ENCODE measurements around the gene QKI. TPM values are rescaled to one million over a fixed set of nuclear protein-coding genes. Genes with fewer than 3 reads are reported as not detected.
A peak's percentile ranks its signal among the peaks of the same experiment; 100 is the strongest.
"Not testable (repeated sequence)": the region's sequence is repeated elsewhere in the genome, so short reads cannot be mapped to it uniquely, and the experiment has no call there.

Gene QKI
- total and polyA plus RNA-seq, 2 donors (not counting 1 experiment from before 2014, with no cell fraction given): 129 to 224 TPM

DNA sequence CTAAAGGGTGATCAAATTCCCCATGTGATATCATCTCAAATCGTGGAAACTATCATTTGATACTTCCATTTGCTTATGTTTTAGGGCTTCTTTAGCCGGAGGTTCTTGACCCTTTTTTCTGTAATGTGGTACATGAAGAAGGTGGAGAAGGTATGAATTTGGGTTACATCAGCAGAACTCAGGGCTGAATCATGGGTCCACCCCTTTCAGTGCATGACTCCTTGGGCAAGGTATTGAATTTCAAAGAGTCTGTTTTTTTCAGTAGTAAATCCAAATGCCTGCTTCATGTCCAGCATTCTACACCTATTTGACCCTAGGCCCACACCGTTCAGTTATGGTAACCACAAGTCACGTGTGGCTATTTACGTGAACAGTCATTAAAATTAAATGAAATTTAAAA lies 30.6 kb upstream of the QKI start:
- TF ChIP-seq EZH2 (IDR thresholded peaks at IDR 0.05; ENCODE audit: low read length, missing control alignments): no peak
- TF ChIP-seq, protein P1, sequence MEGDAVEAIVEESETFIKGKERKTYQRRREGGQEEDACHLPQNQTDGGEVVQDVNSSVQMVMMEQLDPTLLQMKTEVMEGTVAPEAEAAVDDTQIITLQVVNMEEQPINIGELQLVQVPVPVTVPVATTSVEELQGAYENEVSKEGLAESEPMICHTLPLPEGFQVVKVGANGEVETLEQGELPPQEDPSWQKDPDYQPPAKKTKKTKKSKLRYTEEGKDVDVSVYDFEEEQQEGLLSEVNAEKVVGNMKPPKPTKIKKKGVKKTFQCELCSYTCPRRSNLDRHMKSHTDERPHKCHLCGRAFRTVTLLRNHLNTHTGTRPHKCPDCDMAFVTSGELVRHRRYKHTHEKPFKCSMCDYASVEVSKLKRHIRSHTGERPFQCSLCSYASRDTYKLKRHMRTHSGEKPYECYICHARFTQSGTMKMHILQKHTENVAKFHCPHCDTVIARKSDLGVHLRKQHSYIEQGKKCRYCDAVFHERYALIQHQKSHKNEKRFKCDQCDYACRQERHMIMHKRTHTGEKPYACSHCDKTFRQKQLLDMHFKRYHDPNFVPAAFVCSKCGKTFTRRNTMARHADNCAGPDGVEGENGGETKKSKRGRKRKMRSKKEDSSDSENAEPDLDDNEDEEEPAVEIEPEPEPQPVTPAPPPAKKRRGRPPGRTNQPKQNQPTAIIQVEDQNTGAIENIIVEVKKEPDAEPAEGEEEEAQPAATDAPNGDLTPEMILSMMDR (conservative IDR thresholded peaks at IDR 0.05 in 1 of 2, IDR thresholded peaks at IDR 0.05 in 1 of 2; ENCODE audit: low read depth in 1 of 2, low read length in 2 of 2): no peak
- Histone ChIP-seq H3K4me2 (ENCODE audit: extremely low read depth, insufficient read depth, low read length) (no peak overlapping the region), H4K20me1 (ENCODE audit: control insufficient read depth, extremely low read depth, insufficient read depth, low read length) (no peaks in the 10 kb centered on the region), H3K36me3 (ENCODE audit: control insufficient read depth, insufficient read depth, low read length) (no peaks in the 10 kb centered on the region), H3K4me1 (ENCODE audit: control insufficient read depth, extremely low read depth, insufficient read depth, low read length) (no peaks in the 10 kb centered on the region), H3K9ac (ENCODE audit: insufficient read depth, low read length) (no peak overlapping the region), H2AFZ (ENCODE audit: low read length) (no peak overlapping the region), H3K4me3 (replicated peaks in 1 of 4; ENCODE audit: control extremely low read depth in 1 of 4, insufficient read depth in 1 of 4, low read depth in 3 of 4, low read length in 4 of 4) (no peak overlapping the region), H3K79me2 (ENCODE audit: control insufficient read depth, insufficient read depth, low read length) (no peaks in the 10 kb centered on the region), H3K27me3 (ENCODE audit: control insufficient read depth, insufficient read depth, low read length) (no peaks in the 10 kb centered on the region), H3K9me3 (ENCODE audit: control insufficient read depth, insufficient read depth, low read depth, low read length) (no peaks in the 10 kb centered on the region), H3K27ac (ENCODE audit: insufficient read depth, low read length) (no peak overlapping the region)
- peak; percentile 30 to 58 for DNase-seq (ENCODE audit: low read depth in 2 of 2)

DNA sequence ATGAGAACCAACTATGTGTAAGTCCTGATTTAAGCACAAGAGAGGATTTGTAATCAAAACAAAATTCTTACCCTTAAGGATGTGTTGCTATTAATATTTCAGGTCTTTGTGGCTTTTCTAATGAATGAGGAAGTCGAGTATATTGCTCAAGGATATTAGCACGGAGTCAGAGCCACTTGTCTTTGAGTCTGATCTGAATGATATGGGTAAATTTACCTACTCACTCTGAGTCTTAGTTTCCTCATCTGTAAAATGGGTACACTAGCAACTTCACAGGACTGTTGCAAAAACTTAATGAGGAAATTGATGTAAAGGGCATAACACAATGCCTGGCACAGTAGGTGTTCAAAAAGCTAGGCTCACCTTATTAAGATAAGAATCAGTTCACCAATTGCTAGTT lies 30.0 kb upstream of the QKI start:
- H3K4me2 ChIP-seq (ENCODE audit: extremely low read depth, insufficient read depth, low read length): no peak overlapping the region
- H3K27me3 ChIP-seq (ENCODE audit: control insufficient read depth, insufficient read depth, low read length): no peaks in the 10 kb centered on the region
- TF ChIP-seq, protein P1 (conservative IDR thresholded peaks at IDR 0.05 in 1 of 2, IDR thresholded peaks at IDR 0.05 in 1 of 2; ENCODE audit: low read depth in 1 of 2, low read length in 2 of 2): no peak
- no peak for TF ChIP-seq EZH2 (IDR thresholded peaks at IDR 0.05; ENCODE audit: low read length, missing control alignments)
- H3K27ac ChIP-seq (ENCODE audit: insufficient read depth, low read length): no peak overlapping the region
- H3K79me2 ChIP-seq (ENCODE audit: control insufficient read depth, insufficient read depth, low read length): no peaks in the 10 kb centered on the region
- H3K4me1 ChIP-seq (ENCODE audit: control insufficient read depth, extremely low read depth, insufficient read depth, low read length): no peaks in the 10 kb centered on the region
- no peaks in the 10 kb centered on the region for H4K20me1 ChIP-seq (ENCODE audit: control insufficient read depth, extremely low read depth, insufficient read depth, low read length)
- H3K9me3 ChIP-seq (ENCODE audit: control insufficient read depth, insufficient read depth, low read depth, low read length): no peaks in the 10 kb centered on the region
- no peak overlapping the region for H2AFZ ChIP-seq (ENCODE audit: low read length)
- DNase-seq (ENCODE audit: low read depth in 2 of 2): no peak
- H3K9ac ChIP-seq (ENCODE audit: insufficient read depth, low read length): no peak overlapping the region
- H3K4me3 ChIP-seq (replicated peaks in 1 of 4; ENCODE audit: control extremely low read depth in 1 of 4, insufficient read depth in 1 of 4, low read depth in 3 of 4, low read length in 4 of 4): no peak overlapping the region
- no peaks in the 10 kb centered on the region for H3K36me3 ChIP-seq (ENCODE audit: control insufficient read depth, insufficient read depth, low read length)

DNA sequence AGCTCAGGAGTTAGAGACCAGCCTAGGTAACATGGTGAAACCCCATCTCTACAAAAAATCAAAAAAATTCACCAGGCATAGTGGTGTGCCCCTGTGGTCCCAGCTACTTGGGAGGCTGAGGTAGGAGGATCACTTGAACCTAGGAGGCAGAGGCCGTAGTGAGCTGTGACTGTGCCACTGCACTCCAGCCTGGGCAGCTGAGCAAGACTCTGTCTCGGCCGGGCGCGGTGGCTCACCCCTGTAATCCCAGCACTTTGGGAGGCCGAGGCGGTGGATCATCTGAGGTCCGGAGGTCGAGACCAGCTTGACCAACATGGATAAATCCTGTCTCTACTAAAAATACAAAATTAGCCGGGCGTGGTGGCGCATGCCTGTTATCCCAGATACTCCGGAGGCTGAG lies 29.0 kb upstream of the QKI start:
- not testable (repeated sequence) for DNase-seq (ENCODE audit: low read depth in 2 of 2); H3K9me3 ChIP-seq (ENCODE audit: control insufficient read depth, insufficient read depth, low read depth, low read length); H3K79me2 ChIP-seq (ENCODE audit: control insufficient read depth, insufficient read depth, low read length); H3K9ac ChIP-seq (ENCODE audit: insufficient read depth, low read length); H3K4me1 ChIP-seq (ENCODE audit: control insufficient read depth, extremely low read depth, insufficient read depth, low read length); H4K20me1 ChIP-seq (ENCODE audit: control insufficient read depth, extremely low read depth, insufficient read depth, low read length); H3K27ac ChIP-seq (ENCODE audit: insufficient read depth, low read length); H2AFZ ChIP-seq (ENCODE audit: low read length); H3K4me2 ChIP-seq (ENCODE audit: extremely low read depth, insufficient read depth, low read length); H3K27me3 ChIP-seq (ENCODE audit: control insufficient read depth, insufficient read depth, low read length); H3K4me3 ChIP-seq (replicated peaks in 1 of 4; ENCODE audit: control extremely low read depth in 1 of 4, insufficient read depth in 1 of 4, low read depth in 3 of 4, low read length in 4 of 4); H3K36me3 ChIP-seq (ENCODE audit: control insufficient read depth, insufficient read depth, low read length)
